NT2/D1 (cell line): ENCODE data around the gene GPR146.

ENCODE experiments used
- DNase-seq: peaks from one replicate; pipeline ENCODE4 v3.0.0-alpha.2; 2011; ENCODE audit warnings: low read depth, low spot score
- H3K27me3 ChIP-seq: 2 replicates; pipeline ENCODE4 v1.6.0; 2011; ENCODE audit warnings: mild to moderate bottlenecking; ENCODE audit not compliant: insufficient read length, insufficient read depth
- H3K36me3 ChIP-seq: 2 replicates; pipeline ENCODE4 v1.6.1; 2011; ENCODE audit warnings: mild to moderate bottlenecking, low read length, mixed read lengths; ENCODE audit not compliant: insufficient read depth, insufficient read length
- H3K4me1 ChIP-seq: 2 replicates; pipeline ENCODE4 v1.5.1; 2011; ENCODE audit not compliant: insufficient read depth, insufficient read length
- H3K4me3 ChIP-seq: 2 replicates; pipeline ENCODE4 v1.5.1; 2011; ENCODE audit warnings: low read depth; ENCODE audit not compliant: insufficient read length
- H3K9ac ChIP-seq: 2 replicates; pipeline ENCODE4 v1.6.0; 2011; ENCODE audit warnings: low read depth; ENCODE audit not compliant: insufficient read length
- H3K9me3 ChIP-seq: 2 replicates; pipeline ENCODE4 v1.5.1; 2011; ENCODE audit warnings: mild to moderate bottlenecking, low read length; ENCODE audit not compliant: insufficient read depth
- SUZ12 ChIP-seq: IDR thresholded peaks from 2 replicates; pipeline ENCODE4 v1.6.1; 2011; ENCODE audit not compliant: insufficient read length, insufficient read depth; ENCODE audit errors: extremely low read depth
- YY1 ChIP-seq: IDR thresholded peaks from 2 replicates; pipeline ENCODE4 v1.6.1; 2011; ENCODE audit not compliant: insufficient read length, insufficient read depth
- ZNF274 ChIP-seq: IDR thresholded peaks from 2 replicates; pipeline ENCODE4 v1.6.1; 2011; ENCODE audit warnings: mild to moderate bottlenecking, low read depth, low read length

The GPR146 gene

GRCh38 chr7:1046722-1047679, 2.7 kb downstream of the GPR146 start:
- no peak for DNase-seq
- Histone ChIP-seq H3K4me3 (no peak overlapping the region), H3K4me1 (peaks cover 21% of the 10 kb centered on the region), H3K36me3 (peaks cover 3% of the 10 kb centered on the region), H3K27me3 (no peaks in the 10 kb centered on the region), H3K9me3 (no peaks in the 10 kb centered on the region), H3K9ac (peak overlapping the region; percentile 12)
- TF ChIP-seq YY1: no peak
- TF ChIP-seq SUZ12: no peak
- TF ChIP-seq ZNF274: no peak

GRCh38 chr7:1049006-1049741, 4.8 kb downstream of the GPR146 start:
- Histone ChIP-seq H3K36me3 (peaks cover 3% of the 10 kb centered on the region), H3K4me1 (peaks cover 25% of the 10 kb centered on the region), H3K9ac (no peak overlapping the region), H3K9me3 (no peaks in the 10 kb centered on the region), H3K4me3 (no peak overlapping the region), H3K27me3 (no peaks in the 10 kb centered on the region)
- DNase-seq: no peak
- TF ChIP-seq SUZ12: no peak
- no peak for TF ChIP-seq YY1
- TF ChIP-seq ZNF274: no peak

- peaks cover 29% of the 10 kb centered on the region for H3K4me1 ChIP-seq
- no peak for DNase-seq
- no peak overlapping the region for H3K4me3 ChIP-seq
- TF ChIP-seq YY1 (no peak), SUZ12 (no peak), ZNF274 (no peak)
- H3K9me3 ChIP-seq: no peaks in the 10 kb centered on the region
- H3K9ac ChIP-seq: peak overlapping the region; percentile 29
- peaks cover 5% of the 10 kb centered on the region for H3K36me3 ChIP-seq
- no peaks in the 10 kb centered on the region for H3K27me3 ChIP-seq
Observed at GRCh38 chr7:1049801-1050200, 5.5 kb downstream of the GPR146 start.

GRCh38 chr7:1050254-1050906, 6.0 kb downstream of the GPR146 start:
- H3K9me3 ChIP-seq: no peaks in the 10 kb centered on the region
- no peak overlapping the region for H3K4me3 ChIP-seq
- peaks cover 35% of the 10 kb centered on the region for H3K4me1 ChIP-seq
- peak overlapping the region; percentile 52 for H3K9ac ChIP-seq
- no peaks in the 10 kb centered on the region for H3K27me3 ChIP-seq
- no peak for DNase-seq
- H3K36me3 ChIP-seq: peaks cover 7% of the 10 kb centered on the region
- no peak for TF ChIP-seq ZNF274
- TF ChIP-seq SUZ12: no peak
- TF ChIP-seq YY1: no peak

- peaks cover 9% of the 10 kb centered on the region for H3K36me3 ChIP-seq
- no peaks in the 10 kb centered on the region for H3K27me3 ChIP-seq
- TF ChIP-seq ZNF274 (no peak), SUZ12 (no peak), YY1 (no peak)
- peaks cover 40% of the 10 kb centered on the region for H3K4me1 ChIP-seq
- no peaks in the 10 kb centered on the region for H3K9me3 ChIP-seq
- no peak for DNase-seq
- H3K9ac ChIP-seq: peak overlapping the region; percentile 52
- no peak overlapping the region for H3K4me3 ChIP-seq
Observed at GRCh38 chr7:1050956-1051690, 6.8 kb downstream of the GPR146 start.

- Histone ChIP-seq H3K36me3 (peaks cover 13% of the 10 kb centered on the region), H3K4me3 (no peak overlapping the region), H3K27me3 (no peaks in the 10 kb centered on the region), H3K9me3 (no peaks in the 10 kb centered on the region), H3K9ac (peak overlapping the region; percentile 67), H3K4me1 (peaks cover 38% of the 10 kb centered on the region)
- no peak for TF ChIP-seq ZNF274
- no peak for TF ChIP-seq YY1
- TF ChIP-seq SUZ12: no peak
- no peak for DNase-seq
Observed at GRCh38 chr7:1052031-1052818, 7.9 kb downstream of the GPR146 start.
